PC-3 (cell line): Measurements from ENCODE around the gene NTM. TPM values are rescaled to one million over a fixed set of nuclear protein-coding genes. Genes with fewer than 3 reads are reported as not detected.

ENCODE experiments used
- ATAC-seq: fragments of 200-7000 bp; cut with Tn5 transposase; 2 replicates; pipeline ENCODE4 v1.9.1; 2020; ENCODE audit warnings: mild to moderate bottlenecking, moderate library complexity
- BruUV-seq: library from RNA; stranded (reverse); fragments of 400-500 nt; replicated peaks from 2 replicates; lab custom pipeline; 2021; lab: Mats Ljungman, UMichigan
- CTCF ChIA-PET: fragments of 300-600 bp; sonication (Branson Sonifier 250); formaldehyde crosslinking; loops from one replicate; lab custom pipeline; 2022; ENCODE audit warnings: antibody characterized with exemption; lab: Charles Lee
- POLR2A ChIA-PET: fragments of 300-600 bp; sonication (Branson Sonifier 250); formaldehyde crosslinking; loops from one replicate; lab custom pipeline; 2022; ENCODE audit warnings: antibody characterized with exemption; ENCODE audit not compliant: unreplicated experiment; lab: Charles Lee
- DNase-seq: peaks from one replicate; pipeline ENCODE4 v3.0.0-alpha.2; 2015
- H2AFZ ChIP-seq: fragments of 300-600 bp; sonication (generic); 2 replicates; pipeline ENCODE4 v1.6.0; 2016; ENCODE audit warnings: antibody characterized with exemption, low read length
- H3F3A ChIP-seq: fragments of 300-600 bp; sonication (generic); one replicate; pipeline ENCODE4 v1.6.0; 2017; ENCODE audit warnings: antibody characterized with exemption, low read length, control low read depth, mild to moderate bottlenecking; ENCODE audit not compliant: unreplicated experiment
- H3K27ac ChIP-seq: fragments of 300-600 bp; sonication (generic); 2 replicates; pipeline ENCODE4 v1.5.1; 2016; ENCODE audit warnings: mild to moderate bottlenecking, low read length
- H3K27me3 ChIP-seq: fragments of 300-600 bp; sonication (generic); 2 replicates; pipeline ENCODE4 v1.6.1; 2016; ENCODE audit warnings: low read length, mixed read lengths
- H3K36me3 ChIP-seq: fragments of 300-600 bp; sonication (generic); 2 replicates; pipeline ENCODE4 v1.6.1; 2016; ENCODE audit warnings: low read depth, mixed run types, low read length, mixed read lengths
- H3K4me1 ChIP-seq: fragments of 300-600 bp; sonication (generic); 2 replicates; pipeline ENCODE4 v1.5.1; 2016; ENCODE audit warnings: low read length; ENCODE audit not compliant: insufficient read depth
- H3K4me2 ChIP-seq: fragments of 300-600 bp; sonication (generic); 2 replicates; pipeline ENCODE4 v1.6.0; 2016; ENCODE audit warnings: low read length
- H3K4me3 ChIP-seq: fragments of 300-600 bp; sonication (generic); 2 replicates; pipeline ENCODE4 v1.5.1; 2016; ENCODE audit warnings: mild to moderate bottlenecking, low read length, mixed read lengths
- H3K79me2 ChIP-seq: fragments of 300-600 bp; sonication (generic); 2 replicates; pipeline ENCODE4 v1.6.1; 2017; ENCODE audit warnings: low read length, mixed read lengths
- H3K9ac ChIP-seq: fragments of 300-600 bp; sonication (generic); 2 replicates; pipeline ENCODE4 v1.6.0; 2016; ENCODE audit warnings: mild to moderate bottlenecking, low read length
- H3K9me2 ChIP-seq: fragments of 300-600 bp; sonication (generic); replicated peaks from 2 replicates; pipeline ENCODE4 v1.6.1; 2016; ENCODE audit warnings: mixed run types, low read length, mixed read lengths
- H3K9me3 ChIP-seq: fragments of 300-600 bp; sonication (generic); 2 replicates; pipeline ENCODE4 v1.6.1; 2016; ENCODE audit warnings: low read length, mixed read lengths
- H4K20me1 ChIP-seq: fragments of 300-600 bp; sonication (generic); 2 replicates; pipeline ENCODE4 v1.6.1; 2016; ENCODE audit warnings: low read length, mixed read lengths
- EZH2 ChIP-seq: fragments of 300-600 bp; sonication (generic); IDR thresholded peaks from one replicate; pipeline ENCODE4 v1.6.1; 2017; ENCODE audit warnings: antibody characterized with exemption, mild to moderate bottlenecking, low read length; ENCODE audit not compliant: unreplicated experiment
- EZH2phosphoT487 ChIP-seq: fragments of 300-600 bp; sonication (generic); IDR thresholded peaks from 2 replicates; pipeline ENCODE4 v1.6.1; 2018; ENCODE audit warnings: mild to moderate bottlenecking, antibody characterized with exemption, low read length, borderline replicate concordance
- intact Hi-C: fragments of 100-400 bp; cut with micrococcal nuclease; formaldehyde crosslinking; loops from 2 replicates; pipeline ENCODE4 v1.9.0; 2023
- total RNA-seq: library from RNA; depleted of rRNA; stranded (reverse); fragments of >200 nt; gene quantifications from 2 replicates; pipeline ENCODE4 v1.2.3, GENCODE V29; 2014
- TF ChIP-seq, protein P1 (sequence below): fragments of 300-600 bp; sonication (generic); conservative IDR thresholded peaks from 2 replicates; pipeline ENCODE4 v1.5.1; 2017; ENCODE audit warnings: antibody characterized with exemption, low read depth, mild to moderate bottlenecking, low read length

The NTM gene
- total RNA-seq, 1 experiment from 2014 or later = not detected

DNA sequence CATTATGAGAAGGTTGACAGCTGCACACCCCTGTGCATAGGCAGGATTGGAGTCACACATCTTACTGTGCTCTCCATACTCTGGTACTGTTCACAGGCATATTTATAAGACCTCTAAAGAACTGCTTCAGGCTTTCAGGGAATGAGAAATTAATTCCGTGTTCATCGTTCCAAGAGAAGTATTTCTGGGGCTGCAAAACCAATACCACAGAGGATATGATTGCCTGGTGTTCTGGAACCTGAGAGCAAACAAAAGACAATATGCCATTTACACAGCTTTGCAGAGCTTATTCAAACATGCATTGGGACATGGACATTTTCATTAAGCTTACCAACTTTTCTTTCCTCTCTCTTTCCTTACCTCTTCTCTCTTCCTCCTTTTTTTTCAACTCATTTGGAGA is 388.7 kb downstream of the NTM start:
- Histone ChIP-seq H3F3A (no peaks in the 10 kb centered on the region), H3K36me3 (no peaks in the 10 kb centered on the region), H3K27ac (no peak overlapping the region), H3K4me3 (no peak overlapping the region), H3K27me3 (peaks cover 32% of the 10 kb centered on the region), H3K4me2 (no peak overlapping the region), H3K9me2 (no peaks in the 10 kb centered on the region), H4K20me1 (no peaks in the 10 kb centered on the region), H3K79me2 (no peaks in the 10 kb centered on the region), H3K9me3 (peaks cover 3% of the 10 kb centered on the region; the same call in 1 of the 2 replicates), H3K4me1 (no peaks in the 10 kb centered on the region), H2AFZ (no peak overlapping the region), H3K9ac (no peak overlapping the region)
- POLR2A ChIA-PET = no interaction called here
- BruUV-seq = no TSS peak
- TF ChIP-seq EZH2phosphoT487 (no peak), EZH2 (no peak)
- TF ChIP-seq, protein P1, sequence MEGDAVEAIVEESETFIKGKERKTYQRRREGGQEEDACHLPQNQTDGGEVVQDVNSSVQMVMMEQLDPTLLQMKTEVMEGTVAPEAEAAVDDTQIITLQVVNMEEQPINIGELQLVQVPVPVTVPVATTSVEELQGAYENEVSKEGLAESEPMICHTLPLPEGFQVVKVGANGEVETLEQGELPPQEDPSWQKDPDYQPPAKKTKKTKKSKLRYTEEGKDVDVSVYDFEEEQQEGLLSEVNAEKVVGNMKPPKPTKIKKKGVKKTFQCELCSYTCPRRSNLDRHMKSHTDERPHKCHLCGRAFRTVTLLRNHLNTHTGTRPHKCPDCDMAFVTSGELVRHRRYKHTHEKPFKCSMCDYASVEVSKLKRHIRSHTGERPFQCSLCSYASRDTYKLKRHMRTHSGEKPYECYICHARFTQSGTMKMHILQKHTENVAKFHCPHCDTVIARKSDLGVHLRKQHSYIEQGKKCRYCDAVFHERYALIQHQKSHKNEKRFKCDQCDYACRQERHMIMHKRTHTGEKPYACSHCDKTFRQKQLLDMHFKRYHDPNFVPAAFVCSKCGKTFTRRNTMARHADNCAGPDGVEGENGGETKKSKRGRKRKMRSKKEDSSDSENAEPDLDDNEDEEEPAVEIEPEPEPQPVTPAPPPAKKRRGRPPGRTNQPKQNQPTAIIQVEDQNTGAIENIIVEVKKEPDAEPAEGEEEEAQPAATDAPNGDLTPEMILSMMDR = no peak
- DNase-seq (no peak), ATAC-seq (no peak)
- intact Hi-C loops = no loop called here
- CTCF ChIA-PET = no interaction called here

DNA sequence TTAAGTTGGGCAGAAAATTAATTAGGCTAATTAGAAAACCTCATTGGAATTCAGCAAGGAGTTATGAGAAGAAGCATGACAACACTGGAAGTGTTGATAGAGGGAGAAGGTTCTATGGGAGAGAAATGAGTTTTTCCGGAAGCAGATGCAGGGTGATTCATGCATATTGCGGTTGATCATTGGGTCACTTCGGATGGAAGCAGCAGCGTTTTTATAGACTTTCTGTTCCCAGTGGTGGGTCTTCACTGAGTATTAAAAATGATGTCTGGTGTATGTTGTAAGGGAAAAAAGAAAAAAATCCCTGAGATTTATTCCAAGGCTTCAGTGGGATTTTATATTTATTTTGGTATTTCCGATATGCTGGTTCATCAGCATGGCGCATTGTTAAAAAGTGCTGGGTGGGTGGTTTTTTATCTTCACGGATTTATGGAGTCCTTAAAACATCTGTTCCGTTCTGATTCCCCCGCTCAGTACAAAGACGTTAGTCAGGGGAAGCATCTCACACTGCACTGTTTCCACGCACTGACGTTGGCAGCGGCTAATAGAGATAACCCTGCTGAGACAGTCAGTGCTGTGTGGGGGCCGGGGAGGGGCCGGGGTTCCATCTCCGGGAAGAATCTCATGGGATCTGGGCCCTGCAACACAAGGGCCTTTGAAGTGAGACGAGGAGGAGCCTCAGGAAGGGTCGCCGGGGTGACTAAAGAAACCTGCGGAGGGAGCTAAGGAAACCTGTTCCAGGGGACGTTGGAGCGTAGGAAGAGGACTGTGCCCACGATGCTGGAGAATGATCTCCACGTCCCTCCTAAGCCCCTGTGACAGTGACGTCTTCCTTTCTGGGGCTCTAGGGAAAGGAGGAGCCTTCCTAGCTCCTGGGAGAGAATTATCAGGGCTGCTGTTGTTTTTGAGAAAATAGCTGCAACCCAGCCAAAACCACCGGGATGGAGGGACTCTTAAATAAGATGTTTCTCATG is 390.0 kb downstream of the NTM start:
- ChIA-PET POLR2A (no interaction called here), CTCF (no interaction called here)
- H3K4me3 ChIP-seq = no peak overlapping the region
- no peaks in the 10 kb centered on the region for H3F3A ChIP-seq
- BruUV-seq = no TSS peak
- intact Hi-C loops = no loop called here
- ATAC-seq (no peak), DNase-seq (no peak)
- no peak overlapping the region for H3K9ac ChIP-seq
- H3K4me1 ChIP-seq = no peaks in the 10 kb centered on the region
- H4K20me1 ChIP-seq = no peaks in the 10 kb centered on the region
- H3K36me3 ChIP-seq = no peaks in the 10 kb centered on the region
- no peak for TF ChIP-seq EZH2
- no peak for TF ChIP-seq EZH2phosphoT487
- TF ChIP-seq, protein P1 = no peak
- H3K4me2 ChIP-seq = no peak overlapping the region
- peaks cover 3% of the 10 kb centered on the region; the same call in 1 of the 2 replicates for H3K9me3 ChIP-seq
- H3K9me2 ChIP-seq = no peaks in the 10 kb centered on the region
- H2AFZ ChIP-seq = no peak overlapping the region
- H3K27me3 ChIP-seq = peaks cover 39% of the 10 kb centered on the region
- H3K27ac ChIP-seq = no peak overlapping the region
- no peaks in the 10 kb centered on the region for H3K79me2 ChIP-seq
